Fibroblast of pulmonary artery (primary cell): ENCODE data around the gene SSRP1.

Source experiments
- DNase-seq: peaks from one replicate; pipeline ENCODE4 v3.0.0-alpha.2; 2010; ENCODE audit warnings: low read depth
- H3K4me3 ChIP-seq: replicated peaks from 2 replicates; pipeline ENCODE4 v1.5.1; 2011; ENCODE audit warnings: low read depth, mild to moderate bottlenecking, control low read depth, low read length, moderate library complexity
- CTCF ChIP-seq: IDR thresholded peaks from 2 replicates; pipeline ENCODE4 v1.5.1; 2011; ENCODE audit warnings: mild to moderate bottlenecking, control low read depth, low read length, inconsistent platforms; ENCODE audit errors: missing control alignments

The SSRP1 gene

DNA sequence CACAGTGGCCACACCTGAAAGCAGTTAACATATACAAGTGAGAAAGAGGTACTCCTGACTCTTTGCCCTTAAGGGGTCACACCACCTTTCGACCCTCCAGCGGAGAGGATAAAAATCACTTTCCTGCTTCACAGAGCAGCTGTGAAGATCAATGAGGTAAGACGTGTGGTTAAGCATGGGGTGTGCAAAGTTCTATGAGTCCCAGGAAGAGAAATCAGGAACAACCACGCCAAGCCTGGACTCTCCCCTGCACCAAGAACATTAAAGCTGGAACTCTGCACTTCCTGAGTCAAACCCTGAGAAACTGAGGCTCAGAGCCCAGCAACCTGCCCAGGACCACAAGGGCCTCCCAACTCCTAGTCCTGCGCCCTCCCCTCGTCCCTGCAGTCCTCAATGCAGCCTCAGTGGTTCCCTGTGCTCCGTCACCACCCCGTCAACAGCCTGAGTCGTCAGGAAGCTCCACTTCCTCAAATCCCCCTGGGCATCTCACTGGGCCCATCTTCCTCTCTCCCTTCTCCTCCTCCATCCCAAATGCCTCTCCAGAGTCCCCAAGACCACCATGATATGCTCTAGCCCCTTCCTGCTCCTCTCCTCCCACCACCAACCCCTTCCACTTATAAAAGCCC, 28.6 kb downstream of the SSRP1 start:
- no peak for DNase-seq
- no peak overlapping the region for H3K4me3 ChIP-seq
- no peak for TF ChIP-seq CTCF

GRCh38 chr11:57306161-57306876, 29.4 kb downstream of the SSRP1 start:
- peak; percentile 42 for DNase-seq
- no peak for TF ChIP-seq CTCF
- no peak overlapping the region for H3K4me3 ChIP-seq

GRCh38 chr11:57305523-57305922, 30.2 kb downstream of the SSRP1 start:
- no peak for TF ChIP-seq CTCF
- H3K4me3 ChIP-seq: no peak overlapping the region
- no peak for DNase-seq

DNA sequence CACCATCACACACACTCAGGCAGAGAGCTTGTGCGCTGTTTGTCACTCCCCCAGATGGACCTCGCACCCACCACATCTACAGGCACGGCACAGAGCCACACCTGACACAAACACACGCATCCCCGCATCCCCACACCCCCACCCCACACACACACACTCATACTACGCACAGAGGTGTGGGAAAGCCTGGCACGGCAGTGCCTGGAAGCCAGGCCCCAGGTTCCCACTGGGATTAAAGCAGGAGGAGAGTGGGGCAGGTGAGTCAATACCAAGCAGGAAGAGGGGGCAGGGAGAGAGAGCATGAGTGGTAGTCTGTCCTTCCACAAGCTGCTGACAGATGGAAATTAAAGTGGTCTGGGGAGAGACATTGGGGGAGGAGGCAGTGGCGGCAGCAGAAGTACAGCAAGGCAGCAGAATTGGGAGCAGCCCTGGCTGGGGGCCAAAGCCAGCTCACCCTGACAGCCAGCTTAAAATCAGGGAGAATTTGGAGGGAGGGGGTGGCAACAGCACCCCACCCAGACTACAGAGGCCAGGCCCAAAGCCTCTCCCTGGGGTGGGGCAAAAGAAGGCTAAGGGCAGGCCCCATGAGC, 31.6 kb downstream of the SSRP1 start:
- no peak for TF ChIP-seq CTCF
- no peak overlapping the region for H3K4me3 ChIP-seq
- DNase-seq: peak; percentile 37

- DNase-seq: no peak
- H3K4me3 ChIP-seq: no peak overlapping the region
- no peak for TF ChIP-seq CTCF
Observed at GRCh38 chr11:57303280-57303989, 32.3 kb downstream of the SSRP1 start.

DNA sequence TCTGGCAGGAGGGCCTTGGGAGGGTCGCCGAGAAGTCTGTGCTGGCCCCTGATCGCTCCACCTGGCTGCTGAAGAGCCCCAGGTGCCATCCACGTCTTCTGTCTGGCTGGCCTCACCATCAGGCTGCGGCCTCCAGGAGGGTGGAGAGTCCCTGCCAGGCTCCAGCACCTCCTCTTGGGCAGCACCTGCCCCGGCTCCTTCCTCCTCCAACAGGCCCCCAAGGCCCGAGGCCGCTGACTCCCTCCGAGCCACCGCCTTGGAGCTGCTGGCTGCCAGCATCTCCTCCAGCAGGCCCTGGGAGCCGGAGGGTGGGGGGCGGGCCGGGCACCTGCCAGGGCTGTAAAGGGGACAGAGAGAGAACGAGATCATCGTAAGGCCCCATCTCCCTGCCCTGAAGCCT, 33.2 kb downstream of the SSRP1 start:
- DNase-seq: no peak
- no peak for TF ChIP-seq CTCF
- no peak overlapping the region for H3K4me3 ChIP-seq
